NK-92 (cell line): ENCODE measurements around the gene ANO2.

Experiments used
- DNase-seq: peaks from one replicate; lab custom pipeline; 2025; ENCODE audit not compliant: unreplicated experiment; lab: John Stamatoyannopoulos, UW

The ANO2 gene

GRCh38 chr12:5783289-5783920 lies 161.7 kb downstream of the ANO2 start:
- no peak for DNase-seq

DNA sequence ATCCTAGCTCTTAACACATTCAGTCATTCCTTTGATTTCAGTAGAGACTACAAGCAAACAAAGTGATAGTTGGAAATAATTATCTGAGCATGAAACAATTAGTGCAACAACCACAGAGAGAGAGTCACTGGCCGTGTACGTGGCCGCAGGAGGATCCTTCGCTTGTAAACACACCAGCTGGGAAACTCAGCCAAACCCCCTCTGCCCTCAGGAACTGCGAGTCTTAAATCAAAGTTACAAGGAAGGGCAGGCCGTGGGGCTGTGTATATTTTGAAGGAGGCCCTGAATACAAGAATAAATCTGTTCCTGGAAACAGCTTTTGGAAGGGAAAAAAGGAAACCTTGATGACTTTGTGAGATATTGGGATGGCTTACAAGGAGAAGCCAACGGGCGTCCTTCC lies 164.5 kb downstream of the ANO2 start:
- DNase-seq = no peak

DNA sequence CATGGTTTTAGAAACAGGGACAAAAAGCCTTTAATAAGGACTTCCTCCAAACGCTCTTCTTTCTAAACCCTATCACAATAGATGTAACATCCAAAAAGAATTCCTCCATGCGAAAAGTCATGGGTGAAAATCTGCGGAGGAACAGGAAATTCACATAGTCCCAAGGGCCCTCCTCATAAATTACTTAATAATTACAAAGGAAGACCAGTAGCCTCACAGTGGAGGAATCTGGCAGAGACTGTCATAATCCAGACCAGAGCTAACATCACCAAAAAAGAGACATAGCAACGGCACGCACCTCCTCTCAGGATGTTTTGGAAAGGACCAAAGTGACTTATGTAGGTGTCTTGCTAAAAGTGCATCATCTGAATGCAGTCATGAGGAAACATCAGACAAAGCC lies 165.7 kb downstream of the ANO2 start:
- no peak for DNase-seq

DNA sequence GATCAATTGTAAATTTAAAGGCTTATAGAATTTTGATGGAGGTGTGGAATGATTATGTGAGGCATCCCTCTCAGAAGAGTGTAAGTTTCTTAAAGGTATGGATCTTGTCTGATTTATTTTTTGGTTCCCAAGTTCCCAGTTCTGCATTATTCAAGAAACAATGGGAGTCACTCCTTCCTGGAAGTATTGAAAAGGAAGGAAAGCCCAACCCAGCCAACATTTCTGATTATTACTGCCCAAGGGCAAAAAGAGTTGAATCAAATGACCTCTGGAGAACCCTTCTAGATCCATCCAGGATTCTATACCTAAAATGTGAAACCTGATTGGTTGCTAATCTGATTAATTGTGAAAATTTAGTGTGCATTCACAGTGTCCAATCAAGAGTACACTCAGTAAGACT lies 166.2 kb downstream of the ANO2 start:
- DNase-seq = no peak

- no peak for DNase-seq
Observed at GRCh38 chr12:5777451-5777850, 167.6 kb downstream of the ANO2 start.

- DNase-seq = no peak
Observed at GRCh38 chr12:5776091-5776490, 169.0 kb downstream of the ANO2 start.

DNA sequence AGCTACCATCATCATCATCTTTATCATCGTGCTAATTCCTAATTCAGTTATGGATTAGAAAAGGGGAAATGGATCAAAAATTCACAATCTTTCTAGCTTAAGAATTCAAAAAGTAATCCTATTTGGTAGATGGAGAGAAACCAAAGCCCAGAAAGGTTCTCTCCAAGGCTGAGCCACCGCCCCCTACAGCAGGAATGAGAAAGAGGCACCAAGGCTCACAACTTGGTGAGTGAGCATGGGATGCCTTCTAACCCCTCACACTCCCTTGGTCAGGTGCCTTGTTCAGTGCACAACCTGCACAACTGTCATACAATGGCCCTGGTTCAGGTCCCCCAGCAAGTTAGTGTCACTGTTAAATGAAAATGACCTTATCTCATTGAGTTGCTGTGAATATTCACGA lies 171.5 kb downstream of the ANO2 start:
- no peak for DNase-seq

DNA sequence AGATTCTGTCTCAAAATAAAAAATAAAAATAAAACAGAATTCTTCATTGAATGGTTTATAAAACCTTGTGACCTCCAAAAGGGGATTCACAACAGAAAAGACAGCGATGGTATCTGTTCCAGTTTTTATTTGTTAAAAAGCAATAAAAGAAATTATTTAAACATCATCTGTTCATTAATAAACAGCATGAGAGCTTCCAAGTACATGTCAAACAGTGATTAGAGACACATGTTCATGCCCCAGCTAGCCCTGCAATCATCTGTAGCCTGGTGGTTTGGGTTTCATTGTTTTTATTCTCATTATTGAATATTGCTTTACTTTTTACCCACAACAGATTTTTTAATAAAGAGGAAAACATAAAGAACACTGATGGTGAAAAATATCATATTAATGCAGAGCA lies 173.3 kb downstream of the ANO2 start:
- no peak for DNase-seq

DNA sequence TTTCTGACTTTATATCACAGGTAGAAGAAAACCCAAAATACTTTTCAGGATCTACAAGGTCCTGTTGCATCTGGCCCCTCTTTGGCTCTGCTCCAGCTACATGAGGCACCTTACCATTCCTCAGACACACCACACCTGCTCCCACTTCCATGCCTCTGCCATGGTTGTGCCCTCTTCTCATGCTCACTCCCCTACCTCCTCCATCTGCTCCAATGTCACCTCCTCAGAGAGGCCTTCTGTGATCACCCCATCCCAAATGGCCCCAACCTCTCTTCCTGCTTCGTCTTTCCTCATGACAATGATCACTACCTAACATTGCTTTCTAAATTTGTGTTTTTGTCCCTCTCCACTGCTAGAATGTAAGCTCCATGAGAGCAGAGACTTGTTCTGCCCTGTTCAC lies 174.3 kb downstream of the ANO2 start:
- no peak for DNase-seq

- DNase-seq = no peak
Observed at GRCh38 chr12:5768581-5769196, 176.4 kb downstream of the ANO2 start.

DNA sequence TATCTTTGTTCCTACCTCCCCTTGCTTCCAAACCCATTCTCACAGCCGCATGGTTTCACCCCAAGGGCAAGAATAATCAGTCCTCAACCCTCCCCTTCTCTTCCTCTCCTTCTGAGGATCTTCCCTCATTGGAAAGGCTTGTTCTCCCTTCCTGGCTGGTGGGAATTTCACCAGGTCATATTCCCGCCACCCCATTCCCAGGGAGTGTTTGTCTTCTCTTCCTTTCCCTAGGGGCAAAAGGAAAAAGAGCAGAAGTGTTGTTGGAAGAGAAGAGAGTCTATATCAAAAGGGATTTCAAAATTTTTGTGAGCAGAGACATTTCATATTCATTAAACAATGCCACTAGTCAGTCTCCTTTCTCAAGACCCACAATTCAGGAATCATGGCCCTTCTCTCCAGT lies 176.9 kb downstream of the ANO2 start:
- DNase-seq = no peak

GRCh38 chr12:5758347-5758746 lies 186.7 kb downstream of the ANO2 start:
- no peak for DNase-seq

DNA sequence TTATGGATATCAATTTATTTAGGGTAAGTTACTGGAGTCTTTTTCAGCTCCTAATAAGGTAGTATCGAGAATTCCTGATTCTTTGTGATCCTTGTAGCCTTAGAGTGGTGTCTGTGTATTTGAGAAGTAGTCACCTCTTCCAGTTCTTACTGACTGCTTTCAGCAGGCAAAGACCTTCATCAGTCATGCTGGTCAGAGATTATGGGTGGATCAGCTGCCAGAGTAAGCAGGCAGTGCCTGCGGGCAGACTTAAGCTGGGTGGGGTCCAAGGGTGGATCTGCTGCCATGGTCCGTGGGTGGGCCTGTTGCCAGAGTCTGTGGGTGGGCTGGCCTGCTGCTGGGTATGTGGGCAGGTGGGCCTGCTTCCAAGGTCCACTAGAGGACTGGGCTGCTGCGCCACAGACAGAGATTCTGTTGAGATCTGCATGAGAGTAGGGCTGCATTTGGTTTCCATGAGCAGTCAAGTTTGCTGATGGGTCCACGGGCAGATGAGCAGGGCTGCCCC lies 188.7 kb downstream of the ANO2 start:
- DNase-seq = no peak

DNA sequence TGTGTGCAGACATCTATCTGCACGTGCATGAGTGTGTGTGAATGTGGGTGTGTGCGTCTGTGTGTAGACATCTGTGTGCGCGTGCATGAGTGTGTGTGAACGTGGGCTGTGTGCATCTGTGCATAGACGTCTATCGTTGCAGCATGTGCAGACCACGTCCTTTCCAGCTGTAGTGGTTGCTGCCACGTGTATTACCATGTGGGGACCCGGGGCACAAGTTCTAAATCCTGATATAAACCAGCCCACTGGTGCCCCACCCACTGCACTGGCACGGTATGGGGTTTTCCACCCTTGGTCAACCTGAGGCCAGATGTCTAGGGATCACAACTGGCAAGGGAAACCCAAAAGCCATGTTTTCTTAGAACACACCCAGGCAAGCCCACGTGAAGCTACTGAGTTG lies 197.0 kb downstream of the ANO2 start:
- no peak for DNase-seq

DNA sequence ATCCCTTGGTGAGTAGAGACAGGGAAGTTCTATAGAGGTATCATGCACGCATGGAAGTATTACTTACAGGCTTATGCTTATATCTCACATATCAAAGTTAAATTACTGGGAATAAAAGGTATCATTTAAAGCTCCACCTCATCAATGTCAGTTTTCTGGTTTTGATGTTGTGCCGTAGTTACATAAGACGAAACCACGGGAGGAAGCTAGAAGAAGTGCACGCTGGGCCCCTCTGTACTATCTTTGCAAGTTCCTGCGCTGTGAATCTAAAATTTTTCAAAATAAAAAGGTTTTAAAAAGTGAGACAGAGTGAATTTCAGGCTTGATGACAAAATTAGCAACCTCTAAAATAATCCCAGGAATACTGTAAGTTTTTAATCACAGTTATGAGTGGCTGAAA lies 198.1 kb downstream of the ANO2 start:
- no peak for DNase-seq

DNA sequence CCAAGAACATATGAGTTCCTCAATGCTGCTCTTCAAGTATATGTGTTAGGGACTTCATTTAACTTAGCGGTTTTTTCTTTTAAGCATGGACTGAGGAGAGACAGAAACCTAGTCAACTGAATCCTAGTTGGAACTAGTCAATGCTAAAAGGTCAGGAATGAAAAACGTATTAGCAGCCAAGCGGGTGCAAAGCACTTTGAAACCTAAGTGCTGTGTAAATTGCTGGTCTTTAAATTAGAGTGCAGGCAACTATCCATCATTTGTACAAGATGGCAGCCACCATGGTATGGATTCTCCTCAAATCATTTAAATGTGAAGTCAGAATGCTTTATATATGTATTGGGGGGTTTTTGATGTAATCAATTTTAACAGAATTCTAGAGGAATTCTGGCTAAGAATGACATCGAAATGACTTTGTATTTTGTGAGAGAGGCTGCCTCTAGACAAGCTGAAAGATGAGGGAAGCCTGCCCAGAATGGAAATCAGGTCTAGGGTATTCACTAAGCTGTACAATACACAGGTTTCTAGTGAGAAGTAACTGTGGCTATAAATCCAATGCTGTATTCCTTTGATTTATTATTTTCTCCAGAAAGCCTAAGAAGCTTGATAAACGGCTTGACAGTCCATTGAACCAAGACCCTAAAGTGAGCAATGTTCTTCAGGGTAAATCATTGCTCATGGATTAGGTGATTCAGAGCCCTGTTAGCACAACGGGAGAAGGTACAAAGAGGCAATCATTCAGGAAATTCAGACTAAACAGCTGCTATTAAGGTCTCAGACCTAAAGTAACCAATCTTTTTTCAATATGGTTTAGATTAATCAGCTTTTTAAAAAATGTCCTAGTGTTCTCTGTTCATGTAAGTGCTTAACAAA lies 198.8 kb downstream of the ANO2 start:
- no peak for DNase-seq

GRCh38 chr12:5745251-5745888 lies 199.7 kb downstream of the ANO2 start:
- DNase-seq = no peak

DNA sequence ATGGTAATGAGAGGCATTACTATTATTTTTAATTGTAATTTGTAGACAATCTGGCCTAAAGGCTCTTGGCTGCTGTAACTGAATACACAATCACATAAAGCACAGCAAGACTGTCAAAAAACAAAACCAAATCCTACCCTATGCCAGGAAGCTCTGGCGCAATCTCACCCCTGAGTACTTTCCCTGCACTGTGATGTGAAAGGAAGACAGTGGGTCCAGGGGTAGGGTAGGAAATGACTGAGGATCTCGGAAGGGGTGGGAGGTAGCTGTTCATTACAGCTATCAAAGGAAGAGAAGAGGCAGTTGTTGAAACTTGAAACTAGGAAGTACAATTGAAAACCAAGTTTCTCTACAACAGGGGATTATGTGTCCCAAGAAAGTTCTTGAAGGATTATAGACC lies 202.8 kb downstream of the ANO2 start:
- no peak for DNase-seq

GRCh38 chr12:5739917-5740316 lies 205.1 kb downstream of the ANO2 start:
- no peak for DNase-seq

GRCh38 chr12:5737778-5738177 lies 207.3 kb downstream of the ANO2 start:
- DNase-seq = no peak

DNA sequence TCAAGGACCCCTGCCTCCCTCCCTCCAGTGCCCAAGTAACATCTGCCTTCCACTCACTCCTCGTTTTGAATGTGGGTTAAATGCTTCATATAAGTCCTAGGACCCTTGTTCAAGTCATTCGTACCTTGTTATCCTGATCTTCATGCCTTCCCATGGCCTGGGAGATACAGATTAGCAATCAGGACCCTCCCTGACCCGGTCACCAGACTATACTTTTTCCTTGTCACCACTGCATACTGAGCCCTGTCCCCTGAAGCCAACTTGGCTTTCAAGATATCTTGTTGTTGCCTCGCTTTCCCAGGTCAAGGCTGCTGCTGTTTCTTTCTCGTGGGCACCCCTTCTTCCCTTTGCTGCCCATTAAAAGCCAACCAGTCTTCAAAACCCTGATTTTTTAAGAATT lies 208.5 kb downstream of the ANO2 start:
- DNase-seq = no peak

GRCh38 chr12:5736016-5736415 lies 209.0 kb downstream of the ANO2 start:
- DNase-seq = no peak
